Mesendoderm (in vitro differentiated cells): Measurements from ENCODE around the gene ANKRD44.

Experiments
- DNase-seq: peaks from one replicate; pipeline ENCODE4 v3.0.0; 2013
- H2AK5ac ChIP-seq: 2 replicates; pipeline ENCODE4 v1.6.1; 2013; ENCODE audit warnings: low read length, inconsistent platforms
- H2BK120ac ChIP-seq: 2 replicates; pipeline ENCODE4 v1.6.1; 2013; ENCODE audit warnings: low read depth, mild to moderate bottlenecking, low read length, moderate library complexity, mixed read lengths
- H2BK15ac ChIP-seq: replicated peaks from 2 replicates; pipeline ENCODE4 v1.6.1; 2013; ENCODE audit warnings: low read depth, mild to moderate bottlenecking, moderate library complexity
- H2BK5ac ChIP-seq: 2 replicates; pipeline ENCODE4 v1.6.1; 2013; ENCODE audit warnings: low read length, inconsistent platforms
- H3K18ac ChIP-seq: 2 replicates; pipeline ENCODE4 v1.6.1; 2013; ENCODE audit warnings: mild to moderate bottlenecking, low read length, mixed read lengths
- H3K23ac ChIP-seq: one replicate; pipeline ENCODE4 v1.6.1; 2013; ENCODE audit warnings: low read length
- H3K27ac ChIP-seq: 2 replicates; pipeline ENCODE4 v1.5.1; 2013; ENCODE audit warnings: low read depth, mild to moderate bottlenecking, inconsistent platforms, low read length, moderate library complexity
- H3K27me3 ChIP-seq: 2 replicates; pipeline ENCODE4 v1.6.1; 2013; ENCODE audit warnings: low read length, control low read depth, mild to moderate bottlenecking, inconsistent platforms; ENCODE audit not compliant: insufficient read depth, poor library complexity
- H3K36me3 ChIP-seq: 2 replicates; pipeline ENCODE4 v1.6.1; 2013; ENCODE audit warnings: low read length, inconsistent platforms; ENCODE audit not compliant: control insufficient read depth, insufficient read depth
- H3K4ac ChIP-seq: one replicate; pipeline ENCODE4 v1.6.1; 2013; ENCODE audit warnings: low read depth, mild to moderate bottlenecking, low read length, moderate library complexity
- H3K4me1 ChIP-seq: 2 replicates; pipeline ENCODE4 v1.6.1; 2013; ENCODE audit warnings: low read depth, low read length, inconsistent platforms; ENCODE audit not compliant: control insufficient read depth
- H3K4me2 ChIP-seq: 2 replicates; pipeline ENCODE4 v1.6.1; 2013; ENCODE audit warnings: low read length
- H3K4me3 ChIP-seq: 2 replicates; pipeline ENCODE4 v1.5.1; 2013; ENCODE audit warnings: mild to moderate bottlenecking, low read length
- H3K56ac ChIP-seq: one replicate; pipeline ENCODE4 v1.6.1; 2013; ENCODE audit warnings: low read length
- H3K79me1 ChIP-seq: 2 replicates; pipeline ENCODE4 v1.6.1; 2013; ENCODE audit warnings: low read length, inconsistent platforms
- H3K79me2 ChIP-seq: 2 replicates; pipeline ENCODE4 v1.6.1; 2013; ENCODE audit warnings: mild to moderate bottlenecking, low read length; ENCODE audit not compliant: control insufficient read depth, insufficient read depth
- H3K9ac ChIP-seq: 2 replicates; pipeline ENCODE4 v1.6.1; 2013; ENCODE audit warnings: low read length, inconsistent platforms
- H4K5ac ChIP-seq: one replicate; pipeline ENCODE4 v1.6.1; 2013; ENCODE audit warnings: low read length
- H4K8ac ChIP-seq: one replicate; pipeline ENCODE4 v1.6.1; 2013; ENCODE audit warnings: low read depth, mild to moderate bottlenecking, control low read depth, low read length, moderate library complexity
- WGBS: extraction: QIAGEN DNeasy Blood & Tissue Kit; methylation state at CpG from one replicate; pipeline ENCODE4 v1.1.7; 2013; ENCODE audit warnings: low lambda C conversion rate, missing lambda C conversion rate; ENCODE audit not compliant: insufficient coverage; ENCODE audit errors: extremely low coverage; 5-methylcytosine and 5-hydroxymethylcytosine counted together

The ANKRD44 gene

DNA sequence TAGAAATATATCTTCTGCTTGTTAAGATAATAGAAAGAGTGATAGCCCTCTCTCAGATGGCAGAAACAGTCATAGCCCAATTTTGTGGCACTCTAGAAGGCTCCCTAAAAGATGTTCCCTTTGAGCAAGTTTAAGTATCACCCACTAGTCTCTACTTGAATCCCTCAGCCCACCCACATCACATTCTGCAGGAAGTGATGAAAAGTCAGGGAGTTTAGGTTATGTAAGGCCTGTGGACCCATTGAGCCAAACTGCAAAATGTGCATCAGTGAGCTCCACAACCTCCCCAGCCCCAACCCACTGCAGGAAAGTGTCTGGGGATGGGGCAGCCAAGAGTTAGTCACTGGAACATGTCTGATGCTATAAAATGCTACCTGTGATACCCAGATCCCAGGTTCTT, 25.6 kb downstream of the ANKRD44 start:
- Histone ChIP-seq H4K8ac (no peak overlapping the region), H3K27ac (no peak overlapping the region), H2AK5ac (no peak overlapping the region), H3K18ac (no peak overlapping the region), H2BK120ac (no peak overlapping the region), H3K79me2 (no peaks in the 10 kb centered on the region), H3K27me3 (no peaks in the 10 kb centered on the region), H3K56ac (no peak overlapping the region), H4K5ac (no peak overlapping the region), H2BK15ac (no peak overlapping the region), H3K4me2 (no peak overlapping the region), H3K4me1 (no peaks in the 10 kb centered on the region), H3K23ac (no peak overlapping the region), H3K4ac (no peak overlapping the region), H3K4me3 (no peak overlapping the region), H3K36me3 (no peaks in the 10 kb centered on the region), H3K79me1 (no peaks in the 10 kb centered on the region), H2BK5ac (no peak overlapping the region), H3K9ac (no peak overlapping the region)
- DNase-seq = no peak

DNA sequence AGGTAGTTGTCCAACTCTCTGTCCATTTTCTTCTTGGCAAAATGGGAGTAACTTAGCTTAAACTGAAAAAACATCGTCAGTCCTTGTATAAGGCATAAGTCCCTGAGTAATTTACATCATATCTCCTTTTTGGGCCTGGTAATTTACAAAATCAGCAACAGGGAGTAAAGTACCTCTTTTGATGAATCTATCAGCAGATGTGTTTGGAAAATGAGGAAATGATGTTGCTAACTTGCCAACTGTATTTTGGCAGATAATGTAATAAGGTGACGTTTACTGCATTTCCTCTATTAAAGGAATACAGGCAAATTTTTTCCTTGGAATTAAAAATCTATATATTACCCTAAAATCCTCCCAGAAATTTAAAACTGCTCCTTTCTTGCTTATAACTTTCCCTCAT, 29.2 kb downstream of the ANKRD44 start:
- H4K5ac ChIP-seq = no peak overlapping the region
- no peak overlapping the region for H3K4me2 ChIP-seq
- no peak overlapping the region for H2BK5ac ChIP-seq
- no peaks in the 10 kb centered on the region for H3K4me1 ChIP-seq
- H3K27me3 ChIP-seq = no peaks in the 10 kb centered on the region
- no peaks in the 10 kb centered on the region for H3K79me2 ChIP-seq
- no peak overlapping the region for H3K56ac ChIP-seq
- H3K79me1 ChIP-seq = no peaks in the 10 kb centered on the region
- H3K9ac ChIP-seq = no peak overlapping the region
- H2AK5ac ChIP-seq = no peak overlapping the region
- H3K36me3 ChIP-seq = no peaks in the 10 kb centered on the region
- no peak overlapping the region for H3K27ac ChIP-seq
- no peak overlapping the region for H2BK15ac ChIP-seq
- no peak overlapping the region for H3K18ac ChIP-seq
- no peak overlapping the region for H3K4ac ChIP-seq
- no peak overlapping the region for H2BK120ac ChIP-seq
- no peak overlapping the region for H4K8ac ChIP-seq
- no CpG with 5 or more reads among the region's 2 CpGs for WGBS
- no peak for DNase-seq
- no peak overlapping the region for H3K23ac ChIP-seq
- no peak overlapping the region for H3K4me3 ChIP-seq

DNA sequence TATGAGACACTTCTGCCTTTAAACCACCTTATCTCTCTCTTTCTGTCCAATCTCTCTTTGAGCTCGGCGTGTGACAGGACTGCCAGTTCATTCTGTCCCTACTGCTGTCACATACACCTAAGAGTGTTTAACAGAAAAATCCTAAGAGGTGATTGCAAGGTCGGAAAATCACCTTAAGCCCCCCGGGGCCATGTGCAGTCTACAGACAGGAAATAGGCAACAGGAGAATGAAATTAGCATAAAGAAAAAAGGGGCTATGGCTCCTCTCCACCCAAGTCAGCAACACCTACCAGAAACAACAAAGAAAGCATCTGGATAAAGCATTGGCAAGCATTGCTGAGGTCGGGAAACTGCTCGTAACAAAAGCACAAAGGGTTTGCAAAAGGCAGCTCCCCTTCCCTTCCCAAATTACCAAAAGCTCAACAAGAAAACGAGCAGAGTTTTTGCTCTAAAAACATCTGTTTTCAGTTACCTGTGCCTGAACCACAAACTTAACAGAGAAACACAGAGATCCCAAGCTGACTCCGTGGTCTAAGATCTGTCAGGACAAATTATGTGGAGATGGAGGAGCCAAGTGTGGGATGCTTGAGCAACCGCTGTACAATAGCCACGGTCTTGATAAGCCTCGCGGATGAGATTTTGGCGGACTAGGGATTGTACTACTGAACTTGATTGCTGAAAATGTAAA, 30.4 kb downstream of the ANKRD44 start:
- no peak overlapping the region for H3K23ac ChIP-seq
- no peaks in the 10 kb centered on the region for H3K79me2 ChIP-seq
- no peak overlapping the region for H3K18ac ChIP-seq
- H2AK5ac ChIP-seq = no peak overlapping the region
- H3K36me3 ChIP-seq = no peaks in the 10 kb centered on the region
- H3K27ac ChIP-seq = no peak overlapping the region
- H3K4me1 ChIP-seq = no peaks in the 10 kb centered on the region
- no peak overlapping the region for H3K4me3 ChIP-seq
- WGBS = no CpG with 5 or more reads among the region's 13 CpGs
- no peaks in the 10 kb centered on the region for H3K79me1 ChIP-seq
- H3K4ac ChIP-seq = no peak overlapping the region
- H3K9ac ChIP-seq = no peak overlapping the region
- no peaks in the 10 kb centered on the region for H3K27me3 ChIP-seq
- no peak overlapping the region for H2BK15ac ChIP-seq
- H3K4me2 ChIP-seq = no peak overlapping the region
- DNase-seq = no peak
- no peak overlapping the region for H2BK5ac ChIP-seq
- no peak overlapping the region for H4K8ac ChIP-seq
- no peak overlapping the region for H2BK120ac ChIP-seq
- H4K5ac ChIP-seq = no peak overlapping the region
- no peak overlapping the region for H3K56ac ChIP-seq

DNA sequence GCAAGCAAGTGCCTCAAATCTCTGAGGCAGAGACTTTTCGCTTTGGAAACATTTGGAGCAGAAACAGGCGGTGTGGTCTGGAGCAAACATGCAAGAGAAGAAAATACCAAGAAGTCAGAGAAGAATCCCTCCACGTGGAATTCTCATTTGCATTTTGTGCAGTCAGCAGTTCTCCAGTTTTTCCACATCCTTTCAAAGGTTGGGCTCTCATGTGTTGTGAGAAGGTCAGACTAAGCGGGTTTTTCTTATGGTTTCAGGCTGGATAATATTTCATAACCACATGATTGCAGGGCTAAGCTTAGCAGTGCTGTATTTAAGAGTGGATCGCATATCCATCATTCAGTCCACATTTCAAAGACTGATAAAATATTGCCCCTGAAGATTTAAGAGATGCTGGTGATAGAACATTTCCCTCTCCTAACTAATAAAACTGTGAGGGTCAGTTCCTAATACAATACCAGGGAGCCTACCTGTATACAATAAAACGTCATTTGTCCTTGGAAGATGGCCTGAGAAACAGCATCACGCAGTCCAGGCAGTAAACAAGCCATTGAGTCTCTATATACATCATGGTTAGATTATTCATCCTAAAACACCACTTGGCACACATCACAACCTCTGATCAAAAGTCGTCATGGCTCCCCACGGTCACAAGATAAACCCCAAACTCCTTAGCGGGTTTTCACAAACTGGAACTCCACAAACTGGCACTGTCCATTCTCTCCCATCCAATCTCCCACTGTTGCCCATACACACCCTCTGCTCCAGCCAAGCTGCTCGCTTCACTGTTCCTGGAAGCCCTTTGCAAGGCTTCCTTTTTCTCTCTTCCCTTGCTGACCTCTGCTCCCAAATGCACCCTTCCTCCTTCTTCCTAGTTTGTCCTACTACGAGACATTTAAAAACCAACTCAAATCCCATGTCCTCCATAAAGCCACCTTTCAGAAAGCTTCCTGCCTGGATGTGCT, 31.5 kb downstream of the ANKRD44 start:
- Histone ChIP-seq H3K79me2 (no peaks in the 10 kb centered on the region), H2BK120ac (no peak overlapping the region), H3K18ac (no peak overlapping the region), H3K56ac (no peak overlapping the region), H3K23ac (no peak overlapping the region), H3K27ac (no peak overlapping the region), H3K4ac (no peak overlapping the region), H3K79me1 (no peaks in the 10 kb centered on the region), H3K27me3 (no peaks in the 10 kb centered on the region), H2AK5ac (no peak overlapping the region), H4K5ac (no peak overlapping the region), H3K4me2 (no peak overlapping the region), H3K9ac (no peak overlapping the region), H2BK5ac (no peak overlapping the region), H3K4me3 (no peak overlapping the region), H3K4me1 (no peaks in the 10 kb centered on the region), H4K8ac (no peak overlapping the region), H2BK15ac (no peak overlapping the region), H3K36me3 (no peaks in the 10 kb centered on the region)
- WGBS = no CpG with 5 or more reads among the region's 12 CpGs
- no peak for DNase-seq

DNA sequence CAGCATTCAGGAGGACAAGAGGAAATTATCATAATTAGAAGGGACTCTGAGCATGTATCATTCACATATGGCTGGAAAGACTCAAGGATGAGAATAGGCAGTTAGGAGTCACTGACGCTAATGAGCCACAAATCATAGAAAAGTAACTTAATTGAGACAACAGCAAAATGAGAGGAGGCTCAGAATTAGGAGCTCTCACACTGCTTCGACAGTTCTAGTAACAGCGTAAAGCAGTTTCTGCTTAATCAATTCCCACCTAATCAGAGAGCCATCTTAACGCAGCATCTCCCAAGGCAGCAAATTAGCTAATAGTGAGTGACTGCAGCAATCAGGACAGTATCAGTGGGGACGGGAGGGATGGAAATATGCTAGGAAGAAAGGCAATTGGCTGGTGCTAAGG, 32.8 kb downstream of the ANKRD44 start:
- H3K4me3 ChIP-seq = no peak overlapping the region
- H3K4ac ChIP-seq = no peak overlapping the region
- H3K23ac ChIP-seq = no peak overlapping the region
- H2BK15ac ChIP-seq = no peak overlapping the region
- no peak overlapping the region for H4K8ac ChIP-seq
- no peak overlapping the region for H3K18ac ChIP-seq
- no peaks in the 10 kb centered on the region for H3K36me3 ChIP-seq
- no peak overlapping the region for H4K5ac ChIP-seq
- H3K4me1 ChIP-seq = no peaks in the 10 kb centered on the region
- no peak overlapping the region for H2BK120ac ChIP-seq
- H2BK5ac ChIP-seq = no peak overlapping the region
- H3K27ac ChIP-seq = no peak overlapping the region
- no CpG with 5 or more reads among the region's 5 CpGs for WGBS
- no peak overlapping the region for H3K56ac ChIP-seq
- H3K27me3 ChIP-seq = no peaks in the 10 kb centered on the region
- H3K4me2 ChIP-seq = no peak overlapping the region
- no peak for DNase-seq
- H3K79me1 ChIP-seq = no peaks in the 10 kb centered on the region
- H3K79me2 ChIP-seq = no peaks in the 10 kb centered on the region
- H2AK5ac ChIP-seq = no peak overlapping the region
- no peak overlapping the region for H3K9ac ChIP-seq
